K562 (cell line): Measurements from ENCODE around the gene ARHGEF18. TPM values are rescaled to one million over a fixed set of nuclear protein-coding genes. Genes with fewer than 3 reads are reported as not detected.

Experiments used
- ASH1L ChIP-seq: fragments of 450-650 bp; IDR thresholded peaks from 2 replicates; pipeline ENCODE4 v1.6.1; 2018; ENCODE audit warnings: borderline replicate concordance, mild to moderate bottlenecking, low read depth; ENCODE audit not compliant: partially characterized antibody
- CCNT2 ChIP-seq: IDR thresholded peaks from 2 replicates; pipeline ENCODE4 v1.6.1; 2011; ENCODE audit warnings: borderline replicate concordance, low read depth, mild to moderate bottlenecking, moderate library complexity, mixed read lengths, low read length; ENCODE audit not compliant: insufficient read length; ENCODE audit errors: extremely low read depth
- E2F6 ChIP-seq, 2 experiments: IDR thresholded peaks; 2 replicates each; pipeline ENCODE4 v1.6.1; 2011; ENCODE audit warnings: borderline replicate concordance in 1 of 2, control low read depth in 1 of 2, low read depth in 1 of 2, low read length in 1 of 2, mild to moderate bottlenecking in 1 of 2, mixed read lengths in 1 of 2, moderate library complexity in 1 of 2; ENCODE audit not compliant: insufficient read depth in 1 of 2, insufficient read length in 1 of 2, poor library complexity in 1 of 2, severe bottlenecking in 1 of 2; ENCODE audit errors: extremely low read depth in 1 of 2
- ELF1 ChIP-seq: fragments of 200-800 bp; sonication (Bioruptor generic); IDR thresholded peaks from 2 replicates; pipeline ENCODE4 v1.6.1; 2016; ENCODE audit warnings: missing genetic modification characterization, missing compliant biosample characterization
- ETV1 ChIP-seq: fragments of 450-650 bp; conservative IDR thresholded peaks from 2 replicates; pipeline ENCODE4 v1.6.1; 2016; ENCODE audit warnings: missing genetic modification characterization, control low read depth, low read depth, missing compliant biosample characterization
- EZH2 ChIP-seq: IDR thresholded peaks from 2 replicates; pipeline ENCODE4 v1.6.1; 2012; ENCODE audit warnings: low read depth, mild to moderate bottlenecking, inconsistent platforms, low read length, borderline replicate concordance
- MTA3 ChIP-seq: fragments of 450-650 bp; formaldehyde crosslinking; IDR thresholded peaks from 2 replicates; pipeline ENCODE4 v1.6.1; 2017; ENCODE audit warnings: mild to moderate bottlenecking, borderline replicate concordance
- MXI1 ChIP-seq: IDR thresholded peaks from 2 replicates; pipeline ENCODE4 v1.6.1; 2011; ENCODE audit warnings: low read depth, mild to moderate bottlenecking, improper control_type of control experiment, low read length
- NCOA2 ChIP-seq, 2 experiments: fragments of 450-650 bp; IDR thresholded peaks; 2 replicates each; pipeline ENCODE4 v1.6.1; 2018; ENCODE audit warnings: mild to moderate bottlenecking in 2 of 2, moderate library complexity in 1 of 2; ENCODE audit not compliant: partially characterized antibody in 2 of 2
- SIN3A ChIP-seq, 2 experiments: fragments of 150-350 bp in 1 of 2; IDR thresholded peaks; 2 replicates each; pipeline ENCODE4 v1.6.1; 2011 to 2016; ENCODE audit warnings: borderline replicate concordance in 2 of 2, low read depth in 2 of 2, low read length in 2 of 2, mild to moderate bottlenecking in 2 of 2, moderate library complexity in 2 of 2; ENCODE audit not compliant: control insufficient read depth in 1 of 2
- STAT5A ChIP-seq: IDR thresholded peaks from 2 replicates; pipeline ENCODE4 v1.6.1; 2012; ENCODE audit warnings: low read length, inconsistent platforms, borderline replicate concordance
- ZBTB1 ChIP-seq: sonication (generic); formaldehyde crosslinking; IDR thresholded peaks from 2 replicates; pipeline ENCODE4 v1.8.1; 2023; ENCODE audit warnings: missing genetic modification reagents, low read depth, mild to moderate bottlenecking, borderline replicate concordance
- ZNF121 ChIP-seq: sonication (generic); formaldehyde crosslinking; conservative IDR thresholded peaks from 2 replicates; pipeline ENCODE4 v1.8.0; 2022; ENCODE audit warnings: missing genetic modification reagents
- ZNF324 ChIP-seq: fragments of 250-450 bp; sonication (Bioruptor Pico); IDR thresholded peaks from 2 replicates; pipeline ENCODE4 v1.4.0; 2020; ENCODE audit warnings: mild to moderate bottlenecking
- ZNF644 ChIP-seq: fragments of 200-800 bp; sonication (Bioruptor generic); IDR thresholded peaks from 2 replicates; pipeline ENCODE4 v1.6.1; 2016; ENCODE audit warnings: low read depth, missing genetic modification characterization, missing compliant biosample characterization
- ZNF79 ChIP-seq: fragments of 250-450 bp; sonication (Bioruptor Pico); IDR thresholded peaks from 2 replicates; pipeline ENCODE4 v1.4.0; 2020; ENCODE audit warnings: low read depth, mild to moderate bottlenecking, moderate library complexity
- polyA plus RNA-seq, 8 experiments: library from polyadenylated mRNA; depleted of rRNA in 4 of 8; stranded (reverse) in 5 of 8; unstranded in 3 of 8; fragments of >200 nt; fragmentation: Nextera tagmentation in 2 of 8; fragmentation: Illumina TruSeq in 1 of 8; extraction: Ambion mirVana in 2 of 8; extraction: Trizol in 1 of 8; gene quantifications; 2 replicates each; pipeline versions ENCODE4 v1.2.1 to v1.2.3, GENCODE V29; 2011 to 2014; ENCODE audit warnings: inconsistent platforms in 1 of 8, missing spikeins in 1 of 8
- total RNA-seq, 7 experiments: library from RNA; depleted of rRNA in 6 of 7; stranded (reverse); fragments of >200 nt in 6 of 7; fragmentation: Illumina TruSeq in 2 of 7; extraction: Trizol in 2 of 7; gene quantifications; 2 replicates each; pipeline versions ENCODE4 v1.2.1 to v1.2.3, GENCODE V29; 2011 to 2021; ENCODE audit warnings: low replicate concordance in 1 of 7
- TF ChIP-seq, protein P1 (sequence below), 2 experiments: fragments of 450-650 bp; conservative IDR thresholded peaks; 2 replicates each; pipeline ENCODE4 v1.6.1; 2017; ENCODE audit warnings: mild to moderate bottlenecking in 2 of 2, moderate library complexity in 2 of 2
- TF ChIP-seq, protein P2 (sequence below), 2 experiments: fragments of 450-650 bp; IDR thresholded peaks; 2 replicates each; pipeline ENCODE4 v1.6.1; 2016
- TF ChIP-seq, protein P3 (sequence below), 2 experiments: fragments of 250-450 bp in 1 of 2; fragments of 450-650 bp in 1 of 2; sonication (Bioruptor Pico) in 1 of 2; IDR thresholded peaks; 2 replicates each; pipeline versions ENCODE4 v1.6.1 to v1.8.0; 2016 to 2021; ENCODE audit warnings: mild to moderate bottlenecking in 2 of 2, moderate library complexity in 2 of 2, missing compliant biosample characterization in 1 of 2, missing genetic modification characterization in 1 of 2

Gene ARHGEF18
- total and polyA plus RNA-seq, 9 of the 15 experiments (the other 6 are each of a cell fraction or from before 2014, with no cell fraction given): 0.04 to 16.5 (median 4.5) TPM

GRCh38 chr19:7394731-7395359 lies 46.1 kb downstream of the ARHGEF18 start (continued):
- TF ChIP-seq ZNF324 (CRISPR knock-in tag): no peak
- TF ChIP-seq MXI1: 0 out of 2 replicates have a peak, but pooled peaks have one; percentile 36
- TF ChIP-seq ELF1 (tag): peak; percentile 94
- TF ChIP-seq, protein P1, sequence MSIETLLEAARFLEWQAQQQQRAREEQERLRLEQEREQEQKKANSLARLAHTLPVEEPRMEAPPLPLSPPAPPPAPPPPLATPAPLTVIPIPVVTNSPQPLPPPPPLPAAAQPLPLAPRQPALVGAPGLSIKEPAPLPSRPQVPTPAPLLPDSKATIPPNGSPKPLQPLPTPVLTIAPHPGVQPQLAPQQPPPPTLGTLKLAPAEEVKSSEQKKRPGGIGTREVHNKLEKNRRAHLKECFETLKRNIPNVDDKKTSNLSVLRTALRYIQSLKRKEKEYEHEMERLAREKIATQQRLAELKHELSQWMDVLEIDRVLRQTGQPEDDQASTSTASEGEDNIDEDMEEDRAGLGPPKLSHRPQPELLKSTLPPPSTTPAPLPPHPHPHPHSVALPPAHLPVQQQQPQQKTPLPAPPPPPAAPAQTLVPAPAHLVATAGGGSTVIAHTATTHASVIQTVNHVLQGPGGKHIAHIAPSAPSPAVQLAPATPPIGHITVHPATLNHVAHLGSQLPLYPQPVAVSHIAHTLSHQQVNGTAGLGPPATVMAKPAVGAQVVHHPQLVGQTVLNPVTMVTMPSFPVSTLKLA (conservative IDR thresholded peaks at IDR 0.05): peak; percentile 41 to 77; a peak in 3 of 4 replicates
- TF ChIP-seq E2F6 (IDR thresholded peaks at IDR 0.05; ENCODE audit: borderline replicate concordance in 1 of 2, extremely low read depth in 1 of 2, insufficient read depth in 1 of 2, insufficient read length in 1 of 2, low read depth in 1 of 2, low read length in 1 of 2, poor library complexity in 1 of 2, severe bottlenecking in 1 of 2): peak in 1 of 2 experiments; percentile 75
- no peak for TF ChIP-seq ASH1L
- no peak for TF ChIP-seq ZBTB1 (CRISPR knock-in tag)
- peak; percentile 40 to 93; a peak in 3 of 4 replicates for TF ChIP-seq SIN3A (IDR thresholded peaks at IDR 0.05; ENCODE audit: borderline replicate concordance in 2 of 2, control insufficient read depth in 1 of 2, low read depth in 2 of 2, low read length in 2 of 2)
- TF ChIP-seq ETV1 (tag): peak; percentile 55
- peak; percentile 14 for TF ChIP-seq CCNT2
- TF ChIP-seq MTA3: peak; percentile 27; the same call in 1 of the 2 replicates
- no peak for TF ChIP-seq ZNF79 (CRISPR knock-in tag)
- TF ChIP-seq, protein P2, sequence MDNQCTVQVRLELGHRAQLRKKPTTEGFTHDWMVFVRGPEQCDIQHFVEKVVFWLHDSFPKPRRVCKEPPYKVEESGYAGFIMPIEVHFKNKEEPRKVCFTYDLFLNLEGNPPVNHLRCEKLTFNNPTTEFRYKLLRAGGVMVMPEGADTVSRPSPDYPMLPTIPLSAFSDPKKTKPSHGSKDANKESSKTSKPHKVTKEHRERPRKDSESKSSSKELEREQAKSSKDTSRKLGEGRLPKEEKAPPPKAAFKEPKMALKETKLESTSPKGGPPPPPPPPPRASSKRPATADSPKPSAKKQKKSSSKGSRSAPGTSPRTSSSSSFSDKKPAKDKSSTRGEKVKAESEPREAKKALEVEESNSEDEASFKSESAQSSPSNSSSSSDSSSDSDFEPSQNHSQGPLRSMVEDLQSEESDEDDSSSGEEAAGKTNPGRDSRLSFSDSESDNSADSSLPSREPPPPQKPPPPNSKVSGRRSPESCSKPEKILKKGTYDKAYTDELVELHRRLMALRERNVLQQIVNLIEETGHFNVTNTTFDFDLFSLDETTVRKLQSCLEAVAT (IDR thresholded peaks at IDR 0.05): no peak
- no peak for TF ChIP-seq NCOA2 (IDR thresholded peaks at IDR 0.05; ENCODE audit: partially characterized antibody in 2 of 2)
- no peak for TF ChIP-seq STAT5A
- TF ChIP-seq ZNF121 (CRISPR knock-in tag): no peak
- TF ChIP-seq ZNF644 (tag): no peak
- TF ChIP-seq EZH2: no peak
- TF ChIP-seq, protein P3, sequence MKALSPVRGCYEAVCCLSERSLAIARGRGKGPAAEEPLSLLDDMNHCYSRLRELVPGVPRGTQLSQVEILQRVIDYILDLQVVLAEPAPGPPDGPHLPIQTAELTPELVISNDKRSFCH (CRISPR knock-in tag; IDR thresholded peaks at IDR 0.05): no peak
- TF ChIP-seq, protein P3 (tag; IDR thresholded peaks at IDR 0.05): no peak
